Testis (tissue), 2 donors: Measurements from ENCODE around the gene KDM6A.
"Not testable (repeated sequence)": the region's sequence is repeated elsewhere in the genome, so short reads cannot be mapped to it uniquely, and the experiment has no call there.

ENCODE experiments used
- POLR2A ChIP-seq: fragments of 450-650 bp; IDR thresholded peaks from one replicate; pipeline ENCODE4 v1.6.1; 2017; ENCODE audit warnings: antibody characterized with exemption, mild to moderate bottlenecking, moderate library complexity
- TF ChIP-seq, protein P1 (sequence below), 3 experiments: fragments of 450-650 bp in 2 of 3; fragments of 200-600 bp in 1 of 3; sonication (generic) in 1 of 3; IDR thresholded peaks; one replicate each; pipeline ENCODE4 v1.5.1; 2016 to 2019; ENCODE audit warnings: antibody characterized with exemption in 3 of 3, mild to moderate bottlenecking in 2 of 3, moderate library complexity in 1 of 3

DNA sequence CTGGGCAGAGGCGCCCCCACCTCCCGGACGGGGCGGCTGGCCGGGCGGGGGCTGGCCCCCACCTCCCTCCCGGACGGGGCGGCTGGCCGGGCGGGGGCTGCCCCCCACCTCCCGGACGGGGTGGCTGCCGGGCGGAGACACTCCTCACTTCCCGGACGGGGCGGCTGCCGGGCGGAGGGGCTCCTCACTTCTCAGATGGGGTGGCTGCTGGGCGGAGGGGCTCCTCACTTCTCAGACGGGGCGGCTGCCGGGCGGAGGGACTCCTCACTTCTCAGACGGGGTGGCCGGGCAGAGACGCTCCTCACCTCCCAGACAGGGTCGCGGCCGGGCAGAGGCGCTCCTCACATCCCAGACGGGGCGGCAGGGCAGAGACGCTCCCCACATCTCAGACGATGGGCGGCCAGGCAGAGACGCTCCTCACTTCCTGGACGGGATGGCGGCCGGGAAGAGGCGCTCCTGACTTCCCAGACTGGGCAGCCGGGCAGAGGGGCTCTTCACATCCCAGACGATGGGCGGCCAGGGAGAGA lies 38.1 kb downstream of the KDM6A start:
- TF ChIP-seq, protein P1, sequence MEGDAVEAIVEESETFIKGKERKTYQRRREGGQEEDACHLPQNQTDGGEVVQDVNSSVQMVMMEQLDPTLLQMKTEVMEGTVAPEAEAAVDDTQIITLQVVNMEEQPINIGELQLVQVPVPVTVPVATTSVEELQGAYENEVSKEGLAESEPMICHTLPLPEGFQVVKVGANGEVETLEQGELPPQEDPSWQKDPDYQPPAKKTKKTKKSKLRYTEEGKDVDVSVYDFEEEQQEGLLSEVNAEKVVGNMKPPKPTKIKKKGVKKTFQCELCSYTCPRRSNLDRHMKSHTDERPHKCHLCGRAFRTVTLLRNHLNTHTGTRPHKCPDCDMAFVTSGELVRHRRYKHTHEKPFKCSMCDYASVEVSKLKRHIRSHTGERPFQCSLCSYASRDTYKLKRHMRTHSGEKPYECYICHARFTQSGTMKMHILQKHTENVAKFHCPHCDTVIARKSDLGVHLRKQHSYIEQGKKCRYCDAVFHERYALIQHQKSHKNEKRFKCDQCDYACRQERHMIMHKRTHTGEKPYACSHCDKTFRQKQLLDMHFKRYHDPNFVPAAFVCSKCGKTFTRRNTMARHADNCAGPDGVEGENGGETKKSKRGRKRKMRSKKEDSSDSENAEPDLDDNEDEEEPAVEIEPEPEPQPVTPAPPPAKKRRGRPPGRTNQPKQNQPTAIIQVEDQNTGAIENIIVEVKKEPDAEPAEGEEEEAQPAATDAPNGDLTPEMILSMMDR (IDR thresholded peaks at IDR 0.05) = not testable (repeated sequence)
- TF ChIP-seq POLR2A = not testable (repeated sequence)
